ENCODE data around the gene CEACAM21.

GRCh38 chr19:41554907-41555306 lies 21.1 kb upstream of the CEACAM21 start:
- TF ChIP-seq EGR1 (IDR thresholded peaks at IDR 0.05; ENCODE audit: low read depth), result no peak
- TF ChIP-seq, protein P1, sequence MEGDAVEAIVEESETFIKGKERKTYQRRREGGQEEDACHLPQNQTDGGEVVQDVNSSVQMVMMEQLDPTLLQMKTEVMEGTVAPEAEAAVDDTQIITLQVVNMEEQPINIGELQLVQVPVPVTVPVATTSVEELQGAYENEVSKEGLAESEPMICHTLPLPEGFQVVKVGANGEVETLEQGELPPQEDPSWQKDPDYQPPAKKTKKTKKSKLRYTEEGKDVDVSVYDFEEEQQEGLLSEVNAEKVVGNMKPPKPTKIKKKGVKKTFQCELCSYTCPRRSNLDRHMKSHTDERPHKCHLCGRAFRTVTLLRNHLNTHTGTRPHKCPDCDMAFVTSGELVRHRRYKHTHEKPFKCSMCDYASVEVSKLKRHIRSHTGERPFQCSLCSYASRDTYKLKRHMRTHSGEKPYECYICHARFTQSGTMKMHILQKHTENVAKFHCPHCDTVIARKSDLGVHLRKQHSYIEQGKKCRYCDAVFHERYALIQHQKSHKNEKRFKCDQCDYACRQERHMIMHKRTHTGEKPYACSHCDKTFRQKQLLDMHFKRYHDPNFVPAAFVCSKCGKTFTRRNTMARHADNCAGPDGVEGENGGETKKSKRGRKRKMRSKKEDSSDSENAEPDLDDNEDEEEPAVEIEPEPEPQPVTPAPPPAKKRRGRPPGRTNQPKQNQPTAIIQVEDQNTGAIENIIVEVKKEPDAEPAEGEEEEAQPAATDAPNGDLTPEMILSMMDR (IDR thresholded peaks at IDR 0.05 in 2 of 3, conservative IDR thresholded peaks at IDR 0.05 in 1 of 3; ENCODE audit: borderline replicate concordance in 1 of 3, insufficient read depth in 1 of 3, low read depth in 2 of 3, low read length in 2 of 3), result no peak
- no peak for TF ChIP-seq EZH2 (IDR thresholded peaks at IDR 0.05)
- TF ChIP-seq POLR2A (IDR thresholded peaks at IDR 0.05; ENCODE audit: borderline replicate concordance, extremely low read depth, insufficient read depth, insufficient read length), result no peak
- TF ChIP-seq, protein P2, sequence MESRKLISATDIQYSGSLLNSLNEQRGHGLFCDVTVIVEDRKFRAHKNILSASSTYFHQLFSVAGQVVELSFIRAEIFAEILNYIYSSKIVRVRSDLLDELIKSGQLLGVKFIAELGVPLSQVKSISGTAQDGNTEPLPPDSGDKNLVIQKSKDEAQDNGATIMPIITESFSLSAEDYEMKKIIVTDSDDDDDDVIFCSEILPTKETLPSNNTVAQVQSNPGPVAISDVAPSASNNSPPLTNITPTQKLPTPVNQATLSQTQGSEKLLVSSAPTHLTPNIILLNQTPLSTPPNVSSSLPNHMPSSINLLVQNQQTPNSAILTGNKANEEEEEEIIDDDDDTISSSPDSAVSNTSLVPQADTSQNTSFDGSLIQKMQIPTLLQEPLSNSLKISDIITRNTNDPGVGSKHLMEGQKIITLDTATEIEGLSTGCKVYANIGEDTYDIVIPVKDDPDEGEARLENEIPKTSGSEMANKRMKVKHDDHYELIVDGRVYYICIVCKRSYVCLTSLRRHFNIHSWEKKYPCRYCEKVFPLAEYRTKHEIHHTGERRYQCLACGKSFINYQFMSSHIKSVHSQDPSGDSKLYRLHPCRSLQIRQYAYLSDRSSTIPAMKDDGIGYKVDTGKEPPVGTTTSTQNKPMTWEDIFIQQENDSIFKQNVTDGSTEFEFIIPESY (IDR thresholded peaks at IDR 0.05; ENCODE audit: extremely low read depth, insufficient replicate concordance, low read length), result no peak
- TF ChIP-seq ZNF274 (IDR thresholded peaks at IDR 0.05; ENCODE audit: low read depth, low read length), result no peak
- TF ChIP-seq REST (IDR thresholded peaks at IDR 0.05; ENCODE audit: low read depth), result no peak
- TF ChIP-seq JUND (IDR thresholded peaks at IDR 0.05), result no peak
- TF ChIP-seq POLR2AphosphoS5 (IDR thresholded peaks at IDR 0.05; ENCODE audit: low read depth, low read length), result no peak
- TF ChIP-seq SIN3A (IDR thresholded peaks at IDR 0.05; ENCODE audit: low read depth), result no peak
- no peak for TF ChIP-seq ELF1 (IDR thresholded peaks at IDR 0.05; ENCODE audit: borderline replicate concordance, low read depth)
- TF ChIP-seq RAD21 (IDR thresholded peaks at IDR 0.05; ENCODE audit: low read depth), result no peak
- TF ChIP-seq YY1 (IDR thresholded peaks at IDR 0.05; ENCODE audit: extremely low read depth, insufficient replicate concordance, low read depth, low read length), result no peak
